SU-DHL-6 (cell line): Measurements from ENCODE around the gene ATP5F1D.

Source experiments
- H2AFZ ChIP-seq: fragments of 200-600 bp; sonication (generic); 2 replicates; pipeline ENCODE4 v1.6.1; 2014; ENCODE audit warnings: low read depth, mild to moderate bottlenecking, moderate library complexity, mixed read lengths, antibody characterized with exemption, low read length; ENCODE audit not compliant: severe bottlenecking
- H3F3A ChIP-seq: fragments of 200-600 bp; shearing (Covaris generic); 2 replicates; pipeline ENCODE4 v1.6.0; 2016; ENCODE audit warnings: antibody characterized with exemption, mild to moderate bottlenecking; ENCODE audit not compliant: insufficient read depth
- H3K27ac ChIP-seq: fragments of 200-600 bp; sonication (generic); 2 replicates; pipeline ENCODE4 v1.5.1; 2016; ENCODE audit warnings: low read depth, mild to moderate bottlenecking, low read length, moderate library complexity, mixed read lengths
- H3K27me3 ChIP-seq: fragments of 200-600 bp; sonication (generic), shearing (Covaris generic); 2 replicates; pipeline ENCODE4 v1.6.0; 2014; ENCODE audit warnings: mild to moderate bottlenecking, low read length
- H3K36me3 ChIP-seq: fragments of 200-600 bp; sonication (generic); 2 replicates; pipeline ENCODE4 v1.6.1; 2014; ENCODE audit warnings: mild to moderate bottlenecking, low read length, mixed read lengths
- H3K4me2 ChIP-seq: fragments of 300-600, 200-600 bp; shearing (Covaris generic), sonication (generic); 2 replicates; pipeline ENCODE4 v1.6.0; 2014; ENCODE audit warnings: low read length, low read depth, mild to moderate bottlenecking; ENCODE audit not compliant: poor library complexity, severe bottlenecking
- H3K4me3 ChIP-seq: fragments of 200-600 bp; sonication (generic); 2 replicates; pipeline ENCODE4 v1.5.1; 2014; ENCODE audit warnings: antibody characterized with exemption, low read length, mild to moderate bottlenecking, mixed read lengths; ENCODE audit not compliant: insufficient read depth, poor library complexity, severe bottlenecking
- H3K79me2 ChIP-seq: fragments of 200-600 bp; sonication (generic); 2 replicates; pipeline ENCODE4 v1.6.1; 2014; ENCODE audit warnings: mild to moderate bottlenecking, low read length, moderate library complexity; ENCODE audit not compliant: insufficient read depth
- H3K9ac ChIP-seq: fragments of 200-600 bp; sonication (generic); 2 replicates; pipeline ENCODE4 v1.7.0; 2014; ENCODE audit warnings: mild to moderate bottlenecking, low read length
- H3K9me2 ChIP-seq: fragments of 200-600 bp; sonication (generic); replicated peaks from 2 replicates; pipeline ENCODE4 v1.6.1; 2014; ENCODE audit warnings: low read length; ENCODE audit not compliant: insufficient read depth
- H3K9me3 ChIP-seq: fragments of 200-600 bp; sonication (generic); 2 replicates; pipeline ENCODE4 v1.6.1; 2014; ENCODE audit warnings: low read length, mixed read lengths; ENCODE audit not compliant: insufficient read depth
- H4K20me1 ChIP-seq: fragments of 200-600 bp; sonication (generic); 2 replicates; pipeline ENCODE4 v1.6.1; 2014; ENCODE audit warnings: low read depth, mild to moderate bottlenecking, antibody characterized with exemption, low read length, moderate library complexity, mixed read lengths
- EZH2phosphoT487 ChIP-seq: fragments of 200-600 bp; sonication (generic), shearing (Covaris generic); conservative IDR thresholded peaks from 2 replicates; pipeline ENCODE4 v1.6.1; 2018; ENCODE audit warnings: mild to moderate bottlenecking, antibody characterized with exemption, low read length, moderate library complexity, mixed read lengths
- TF ChIP-seq, protein P1 (sequence below): fragments of 200-600 bp; sonication (generic); IDR thresholded peaks from one replicate; pipeline ENCODE4 v1.5.1; 2017; ENCODE audit warnings: antibody characterized with exemption, mild to moderate bottlenecking, low read length, moderate library complexity; ENCODE audit not compliant: insufficient read depth, poor library complexity, severe bottlenecking

The ATP5F1D gene

DNA sequence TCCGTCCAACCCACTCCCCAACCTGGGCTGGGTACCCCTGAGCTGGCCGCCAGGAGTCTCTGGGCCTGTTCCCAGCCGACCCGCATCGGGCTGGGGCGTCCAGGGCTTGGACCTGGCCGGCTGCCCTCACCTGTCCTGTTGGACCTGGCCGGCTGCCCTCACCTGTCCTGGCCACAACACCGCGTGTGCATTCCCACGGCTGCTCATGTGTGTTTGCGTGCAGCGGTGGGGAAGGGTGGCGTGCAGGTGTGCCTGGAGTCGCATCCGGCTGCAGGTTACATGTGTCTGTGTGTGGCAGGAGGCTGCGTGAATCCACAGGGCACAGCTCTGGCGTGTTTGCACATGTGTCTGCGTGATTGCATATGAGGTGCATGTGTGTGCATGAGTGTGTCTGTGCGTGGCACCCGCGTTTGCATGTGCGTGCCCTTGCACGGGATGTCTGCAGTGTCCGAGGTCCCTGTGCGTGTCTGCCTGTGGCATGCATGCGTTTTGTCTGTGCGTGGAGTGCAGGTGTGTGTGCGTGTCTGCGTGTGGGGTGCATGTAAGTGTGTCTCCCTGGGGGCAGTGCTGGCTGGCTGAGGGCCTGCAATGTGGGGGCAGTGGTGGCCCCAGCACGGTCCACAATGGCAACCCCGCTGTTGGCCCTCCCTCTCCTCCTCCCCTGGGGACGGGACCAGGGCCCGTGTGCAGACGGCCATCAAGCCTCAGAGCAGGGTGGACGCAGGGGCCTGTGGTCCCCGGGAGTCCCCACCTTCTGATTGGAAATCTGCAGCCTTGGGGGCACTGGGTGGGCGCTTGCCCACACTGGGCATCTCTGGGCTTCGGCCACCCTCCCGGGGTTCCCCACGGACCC is 47.5 kb downstream of the ATP5F1D start:
- H3F3A ChIP-seq = no peaks in the 10 kb centered on the region
- H3K9me2 ChIP-seq = no peaks in the 10 kb centered on the region
- H3K4me2 ChIP-seq = no peak overlapping the region
- H3K4me3 ChIP-seq = no peak overlapping the region
- no peak overlapping the region for H3K9ac ChIP-seq
- H3K27ac ChIP-seq = no peak overlapping the region
- H3K79me2 ChIP-seq = no peaks in the 10 kb centered on the region
- no peaks in the 10 kb centered on the region for H4K20me1 ChIP-seq
- no peak overlapping the region for H2AFZ ChIP-seq
- peaks cover 4% of the 10 kb centered on the region; the same call in 1 of the 2 replicates for H3K27me3 ChIP-seq
- TF ChIP-seq, protein P1, sequence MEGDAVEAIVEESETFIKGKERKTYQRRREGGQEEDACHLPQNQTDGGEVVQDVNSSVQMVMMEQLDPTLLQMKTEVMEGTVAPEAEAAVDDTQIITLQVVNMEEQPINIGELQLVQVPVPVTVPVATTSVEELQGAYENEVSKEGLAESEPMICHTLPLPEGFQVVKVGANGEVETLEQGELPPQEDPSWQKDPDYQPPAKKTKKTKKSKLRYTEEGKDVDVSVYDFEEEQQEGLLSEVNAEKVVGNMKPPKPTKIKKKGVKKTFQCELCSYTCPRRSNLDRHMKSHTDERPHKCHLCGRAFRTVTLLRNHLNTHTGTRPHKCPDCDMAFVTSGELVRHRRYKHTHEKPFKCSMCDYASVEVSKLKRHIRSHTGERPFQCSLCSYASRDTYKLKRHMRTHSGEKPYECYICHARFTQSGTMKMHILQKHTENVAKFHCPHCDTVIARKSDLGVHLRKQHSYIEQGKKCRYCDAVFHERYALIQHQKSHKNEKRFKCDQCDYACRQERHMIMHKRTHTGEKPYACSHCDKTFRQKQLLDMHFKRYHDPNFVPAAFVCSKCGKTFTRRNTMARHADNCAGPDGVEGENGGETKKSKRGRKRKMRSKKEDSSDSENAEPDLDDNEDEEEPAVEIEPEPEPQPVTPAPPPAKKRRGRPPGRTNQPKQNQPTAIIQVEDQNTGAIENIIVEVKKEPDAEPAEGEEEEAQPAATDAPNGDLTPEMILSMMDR = no peak
- no peak for TF ChIP-seq EZH2phosphoT487
- H3K9me3 ChIP-seq = no peaks in the 10 kb centered on the region
- no peaks in the 10 kb centered on the region for H3K36me3 ChIP-seq

DNA sequence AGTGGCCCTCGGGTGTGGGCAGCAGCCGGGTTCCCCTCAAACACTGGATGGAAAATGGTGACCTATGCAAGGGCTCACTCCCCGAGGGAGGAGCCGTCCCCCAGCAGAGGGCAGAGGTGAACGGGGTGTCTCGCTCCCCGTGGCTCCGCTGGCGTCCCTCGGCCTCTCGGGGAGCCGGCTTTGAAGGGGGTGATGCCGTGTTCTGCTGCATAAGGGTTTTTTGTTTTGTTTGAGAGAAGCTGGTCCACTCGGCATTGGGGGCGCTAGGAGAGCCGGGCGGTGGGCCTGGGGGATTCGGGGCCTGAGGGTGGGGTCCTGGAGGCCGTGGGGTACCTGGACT is 48.1 kb downstream of the ATP5F1D start:
- peaks cover 4% of the 10 kb centered on the region; the same call in 1 of the 2 replicates for H3K27me3 ChIP-seq
- H3K9me2 ChIP-seq = no peaks in the 10 kb centered on the region
- no peak overlapping the region for H3K27ac ChIP-seq
- no peak for TF ChIP-seq EZH2phosphoT487
- TF ChIP-seq, protein P1 = no peak
- H3K4me3 ChIP-seq = no peak overlapping the region
- H3K9me3 ChIP-seq = no peaks in the 10 kb centered on the region
- H3F3A ChIP-seq = no peaks in the 10 kb centered on the region
- H3K79me2 ChIP-seq = no peaks in the 10 kb centered on the region
- H2AFZ ChIP-seq = no peak overlapping the region
- no peaks in the 10 kb centered on the region for H3K36me3 ChIP-seq
- no peak overlapping the region for H3K9ac ChIP-seq
- no peaks in the 10 kb centered on the region for H4K20me1 ChIP-seq
- H3K4me2 ChIP-seq = no peak overlapping the region

DNA sequence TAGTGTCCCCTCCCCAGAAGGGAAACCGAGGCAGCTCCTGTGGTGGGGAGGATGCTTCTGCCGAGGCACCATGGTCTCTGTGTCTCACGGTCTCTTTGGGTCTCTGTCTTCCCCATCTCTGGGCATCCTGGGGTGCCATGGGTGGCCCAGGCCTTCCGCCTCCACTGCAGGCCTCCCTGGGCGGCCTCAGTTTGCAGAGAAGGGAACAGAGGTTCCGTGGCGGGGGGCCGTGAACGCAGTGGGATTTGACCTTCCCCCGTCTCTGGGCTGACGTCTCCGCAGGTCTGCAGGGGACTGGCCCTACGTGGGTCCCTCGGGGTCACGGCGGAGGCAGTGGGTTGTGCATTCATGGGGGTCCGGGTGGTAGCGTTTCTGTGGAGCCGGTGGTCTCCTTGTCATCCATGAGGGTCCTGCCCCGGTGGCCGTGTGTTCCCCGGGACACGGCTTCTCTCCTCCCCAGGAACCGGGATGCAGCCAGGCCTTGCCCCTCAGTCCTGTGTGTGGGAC is 48.7 kb downstream of the ATP5F1D start:
- H3K9me2 ChIP-seq = no peaks in the 10 kb centered on the region
- no peaks in the 10 kb centered on the region for H3F3A ChIP-seq
- H3K79me2 ChIP-seq = no peaks in the 10 kb centered on the region
- no peak overlapping the region for H3K27ac ChIP-seq
- peaks cover 4% of the 10 kb centered on the region; the same call in 1 of the 2 replicates for H3K27me3 ChIP-seq
- no peak overlapping the region for H3K4me2 ChIP-seq
- no peaks in the 10 kb centered on the region for H4K20me1 ChIP-seq
- H3K9me3 ChIP-seq = no peaks in the 10 kb centered on the region
- H3K9ac ChIP-seq = no peak overlapping the region
- H3K36me3 ChIP-seq = no peaks in the 10 kb centered on the region
- H3K4me3 ChIP-seq = no peak overlapping the region
- no peak overlapping the region for H2AFZ ChIP-seq
- TF ChIP-seq, protein P1 = no peak
- TF ChIP-seq EZH2phosphoT487 = no peak
